Measurements from ENCODE around the gene PMEPA1. TPM values are rescaled to one million over a fixed set of nuclear protein-coding genes. Genes with fewer than 3 reads are reported as not detected.

Gene PMEPA1
- total RNA-seq, 1 donor from 2014 or later, result 151 TPM

GRCh38 chr20:57618764-57619050, 91.1 kb downstream of the PMEPA1 start:
- H3K36me3 Mint-ChIP-seq (ENCODE audit: low read depth), result no peaks in the 10 kb centered on the region
- no peaks in the 10 kb centered on the region for H3K9me3 Mint-ChIP-seq (ENCODE audit: low read depth)
- peaks cover 15% of the 10 kb centered on the region for H3K27me3 Mint-ChIP-seq (ENCODE audit: low read depth)
- H3K4me1 Mint-ChIP-seq (ENCODE audit: low read depth), result peaks cover 5% of the 10 kb centered on the region
- no peak for DNase-seq (ENCODE audit: low spot score)
- TF ChIP-seq CTCF (IDR thresholded peaks at IDR 0.05), result no peak
- H3K27ac Mint-ChIP-seq (ENCODE audit: unreplicated experiment), result no peak overlapping the region
- H3K4me3 Mint-ChIP-seq (ENCODE audit: unreplicated experiment), result no peak overlapping the region

GRCh38 chr20:57618091-57618763, 91.6 kb downstream of the PMEPA1 start:
- no peak for DNase-seq (ENCODE audit: low spot score)
- no peaks in the 10 kb centered on the region for H3K36me3 Mint-ChIP-seq (ENCODE audit: low read depth)
- TF ChIP-seq CTCF (IDR thresholded peaks at IDR 0.05), result no peak
- no peak overlapping the region for H3K4me3 Mint-ChIP-seq (ENCODE audit: unreplicated experiment)
- peaks cover 5% of the 10 kb centered on the region for H3K4me1 Mint-ChIP-seq (ENCODE audit: low read depth)
- H3K9me3 Mint-ChIP-seq (ENCODE audit: low read depth), result no peaks in the 10 kb centered on the region
- peaks cover 15% of the 10 kb centered on the region for H3K27me3 Mint-ChIP-seq (ENCODE audit: low read depth)
- no peak overlapping the region for H3K27ac Mint-ChIP-seq (ENCODE audit: unreplicated experiment)

- Mint-ChIP-seq H3K9me3 (ENCODE audit: low read depth) (no peaks in the 10 kb centered on the region), H3K36me3 (ENCODE audit: low read depth) (no peaks in the 10 kb centered on the region), H3K4me3 (ENCODE audit: unreplicated experiment) (no peak overlapping the region), H3K27me3 (ENCODE audit: low read depth) (peaks cover 17% of the 10 kb centered on the region), H3K27ac (ENCODE audit: unreplicated experiment) (no peak overlapping the region), H3K4me1 (ENCODE audit: low read depth) (no peaks in the 10 kb centered on the region)
- TF ChIP-seq CTCF (IDR thresholded peaks at IDR 0.05), result no peak
- no peak for DNase-seq (ENCODE audit: low spot score)
Measured at GRCh38 chr20:57617079-57617795, 92.6 kb downstream of the PMEPA1 start.

- Mint-ChIP-seq H3K36me3 (ENCODE audit: low read depth) (no peaks in the 10 kb centered on the region), H3K27me3 (ENCODE audit: low read depth) (peaks cover 17% of the 10 kb centered on the region), H3K4me3 (ENCODE audit: unreplicated experiment) (no peak overlapping the region), H3K27ac (ENCODE audit: unreplicated experiment) (no peak overlapping the region), H3K9me3 (ENCODE audit: low read depth) (no peaks in the 10 kb centered on the region), H3K4me1 (ENCODE audit: low read depth) (no peaks in the 10 kb centered on the region)
- TF ChIP-seq CTCF (IDR thresholded peaks at IDR 0.05), result no peak
- DNase-seq (ENCODE audit: low spot score), result no peak
Measured at GRCh38 chr20:57616143-57616951, 93.5 kb downstream of the PMEPA1 start.

- H3K36me3 Mint-ChIP-seq (ENCODE audit: low read depth), result no peaks in the 10 kb centered on the region
- H3K9me3 Mint-ChIP-seq (ENCODE audit: low read depth), result no peaks in the 10 kb centered on the region
- peaks cover 23% of the 10 kb centered on the region for H3K27me3 Mint-ChIP-seq (ENCODE audit: low read depth)
- no peaks in the 10 kb centered on the region for H3K4me1 Mint-ChIP-seq (ENCODE audit: low read depth)
- DNase-seq (ENCODE audit: low spot score), result no peak
- no peak overlapping the region for H3K27ac Mint-ChIP-seq (ENCODE audit: unreplicated experiment)
- TF ChIP-seq CTCF (IDR thresholded peaks at IDR 0.05), result no peak
- no peak overlapping the region for H3K4me3 Mint-ChIP-seq (ENCODE audit: unreplicated experiment)
Measured at GRCh38 chr20:57615445-57615811, 94.4 kb downstream of the PMEPA1 start.
